Measurements from ENCODE around the gene TTC19. TPM values are rescaled to one million over a fixed set of nuclear protein-coding genes. Genes with fewer than 3 reads are reported as not detected.

Gene TTC19
- total and polyA plus RNA-seq, 2 experiments from 2014 or later: 30.3 to 93.5 TPM

DNA sequence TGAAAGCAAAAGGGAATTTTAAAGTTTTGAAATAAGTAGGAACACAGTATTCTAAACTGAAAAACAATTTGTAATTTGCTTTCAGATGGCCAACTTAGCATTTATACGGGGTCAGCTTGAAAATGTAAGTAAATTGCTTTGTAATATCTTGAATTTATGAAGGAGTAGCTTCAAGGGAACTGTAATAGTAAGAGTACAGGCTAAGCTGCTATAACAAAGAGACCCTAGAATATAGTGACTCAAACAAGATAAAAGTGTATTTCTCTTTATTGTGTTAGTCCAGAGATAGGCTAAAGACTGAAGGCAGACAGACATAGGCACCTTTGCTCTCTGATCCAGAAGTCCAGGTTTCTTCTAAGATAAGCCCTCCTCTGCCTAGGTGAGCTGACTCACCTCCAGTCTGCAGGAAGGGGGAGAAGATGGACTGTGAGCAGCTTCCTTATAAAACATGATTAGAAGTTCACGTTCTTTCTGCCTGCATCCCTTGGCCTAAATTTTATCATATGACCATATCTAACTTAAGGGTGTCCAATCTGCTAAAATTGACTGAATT is 3.2 kb downstream of the TTC19 start:
- H3K36me3 Mint-ChIP-seq (ENCODE audit: low read depth): peaks cover 73% of the 10 kb centered on the region
- no peak overlapping the region for H3K4me3 Mint-ChIP-seq
- Histone ChIP-seq H3K27ac (ENCODE audit: low read depth) (no peak overlapping the region), H2AFZ (no peak overlapping the region), H3K27me3 (ENCODE audit: insufficient read depth) (no peaks in the 10 kb centered on the region), H3F3A (replicated peaks; ENCODE audit: low read depth) (no peaks in the 10 kb centered on the region; the same call in 1 of the 2 replicates), H3K79me2 (replicated peaks; ENCODE audit: insufficient read depth) (peaks cover 35% of the 10 kb centered on the region), H3K4me1 (ENCODE audit: insufficient read depth) (peaks cover 12% of the 10 kb centered on the region), H3K4me2 (no peak overlapping the region), H3K4me3 (no peak overlapping the region), H4K20me1 (replicated peaks; ENCODE audit: insufficient read depth) (peaks cover 22% of the 10 kb centered on the region), H3K9me2 (ENCODE audit: insufficient read depth) (no peaks in the 10 kb centered on the region), H3K36me3 (ENCODE audit: insufficient read depth) (peaks cover 61% of the 10 kb centered on the region)
- peaks cover 6% of the 10 kb centered on the region for H3K9me3 Mint-ChIP-seq
- no peak for ATAC-seq
- no peak overlapping the region for H3K27ac Mint-ChIP-seq
- no peak for DNase-seq (ENCODE audit: low spot score)
- peaks cover 4% of the 10 kb centered on the region for H3K27me3 Mint-ChIP-seq (ENCODE audit: insufficient read depth, low read depth, poor library complexity)
- TF ChIP-seq ZNF331 (CRISPR knock-in tag; IDR thresholded peaks at IDR 0.05; ENCODE audit: low read depth) (no peak), POLR2AphosphoS5 (IDR thresholded peaks at IDR 0.05; ENCODE audit: low read depth) (no peak), STAT1 (IDR thresholded peaks at IDR 0.05; ENCODE audit: unreplicated experiment) (no peak), CREB1 (CRISPR knock-in tag; IDR thresholded peaks at IDR 0.05; ENCODE audit: low read depth) (no peak), EZH2phosphoT487 (IDR thresholded peaks at IDR 0.05; ENCODE audit: unreplicated experiment) (no peak), EZH2 (IDR thresholded peaks at IDR 0.05; ENCODE audit: low read depth, unreplicated experiment) (no peak), NANOG (IDR thresholded peaks at IDR 0.05; ENCODE audit: borderline replicate concordance) (no peak), JUNB (IDR thresholded peaks at IDR 0.05; ENCODE audit: unreplicated experiment) (no peak), ZNF114 (CRISPR knock-in tag; IDR thresholded peaks at IDR 0.05) (no peak)
- TF ChIP-seq, protein P1, sequence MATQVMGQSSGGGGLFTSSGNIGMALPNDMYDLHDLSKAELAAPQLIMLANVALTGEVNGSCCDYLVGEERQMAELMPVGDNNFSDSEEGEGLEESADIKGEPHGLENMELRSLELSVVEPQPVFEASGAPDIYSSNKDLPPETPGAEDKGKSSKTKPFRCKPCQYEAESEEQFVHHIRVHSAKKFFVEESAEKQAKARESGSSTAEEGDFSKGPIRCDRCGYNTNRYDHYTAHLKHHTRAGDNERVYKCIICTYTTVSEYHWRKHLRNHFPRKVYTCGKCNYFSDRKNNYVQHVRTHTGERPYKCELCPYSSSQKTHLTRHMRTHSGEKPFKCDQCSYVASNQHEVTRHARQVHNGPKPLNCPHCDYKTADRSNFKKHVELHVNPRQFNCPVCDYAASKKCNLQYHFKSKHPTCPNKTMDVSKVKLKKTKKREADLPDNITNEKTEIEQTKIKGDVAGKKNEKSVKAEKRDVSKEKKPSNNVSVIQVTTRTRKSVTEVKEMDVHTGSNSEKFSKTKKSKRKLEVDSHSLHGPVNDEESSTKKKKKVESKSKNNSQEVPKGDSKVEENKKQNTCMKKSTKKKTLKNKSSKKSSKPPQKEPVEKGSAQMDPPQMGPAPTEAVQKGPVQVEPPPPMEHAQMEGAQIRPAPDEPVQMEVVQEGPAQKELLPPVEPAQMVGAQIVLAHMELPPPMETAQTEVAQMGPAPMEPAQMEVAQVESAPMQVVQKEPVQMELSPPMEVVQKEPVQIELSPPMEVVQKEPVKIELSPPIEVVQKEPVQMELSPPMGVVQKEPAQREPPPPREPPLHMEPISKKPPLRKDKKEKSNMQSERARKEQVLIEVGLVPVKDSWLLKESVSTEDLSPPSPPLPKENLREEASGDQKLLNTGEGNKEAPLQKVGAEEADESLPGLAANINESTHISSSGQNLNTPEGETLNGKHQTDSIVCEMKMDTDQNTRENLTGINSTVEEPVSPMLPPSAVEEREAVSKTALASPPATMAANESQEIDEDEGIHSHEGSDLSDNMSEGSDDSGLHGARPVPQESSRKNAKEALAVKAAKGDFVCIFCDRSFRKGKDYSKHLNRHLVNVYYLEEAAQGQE (IDR thresholded peaks at IDR 0.05; ENCODE audit: unreplicated experiment): no peak
- TF ChIP-seq, protein P2, sequence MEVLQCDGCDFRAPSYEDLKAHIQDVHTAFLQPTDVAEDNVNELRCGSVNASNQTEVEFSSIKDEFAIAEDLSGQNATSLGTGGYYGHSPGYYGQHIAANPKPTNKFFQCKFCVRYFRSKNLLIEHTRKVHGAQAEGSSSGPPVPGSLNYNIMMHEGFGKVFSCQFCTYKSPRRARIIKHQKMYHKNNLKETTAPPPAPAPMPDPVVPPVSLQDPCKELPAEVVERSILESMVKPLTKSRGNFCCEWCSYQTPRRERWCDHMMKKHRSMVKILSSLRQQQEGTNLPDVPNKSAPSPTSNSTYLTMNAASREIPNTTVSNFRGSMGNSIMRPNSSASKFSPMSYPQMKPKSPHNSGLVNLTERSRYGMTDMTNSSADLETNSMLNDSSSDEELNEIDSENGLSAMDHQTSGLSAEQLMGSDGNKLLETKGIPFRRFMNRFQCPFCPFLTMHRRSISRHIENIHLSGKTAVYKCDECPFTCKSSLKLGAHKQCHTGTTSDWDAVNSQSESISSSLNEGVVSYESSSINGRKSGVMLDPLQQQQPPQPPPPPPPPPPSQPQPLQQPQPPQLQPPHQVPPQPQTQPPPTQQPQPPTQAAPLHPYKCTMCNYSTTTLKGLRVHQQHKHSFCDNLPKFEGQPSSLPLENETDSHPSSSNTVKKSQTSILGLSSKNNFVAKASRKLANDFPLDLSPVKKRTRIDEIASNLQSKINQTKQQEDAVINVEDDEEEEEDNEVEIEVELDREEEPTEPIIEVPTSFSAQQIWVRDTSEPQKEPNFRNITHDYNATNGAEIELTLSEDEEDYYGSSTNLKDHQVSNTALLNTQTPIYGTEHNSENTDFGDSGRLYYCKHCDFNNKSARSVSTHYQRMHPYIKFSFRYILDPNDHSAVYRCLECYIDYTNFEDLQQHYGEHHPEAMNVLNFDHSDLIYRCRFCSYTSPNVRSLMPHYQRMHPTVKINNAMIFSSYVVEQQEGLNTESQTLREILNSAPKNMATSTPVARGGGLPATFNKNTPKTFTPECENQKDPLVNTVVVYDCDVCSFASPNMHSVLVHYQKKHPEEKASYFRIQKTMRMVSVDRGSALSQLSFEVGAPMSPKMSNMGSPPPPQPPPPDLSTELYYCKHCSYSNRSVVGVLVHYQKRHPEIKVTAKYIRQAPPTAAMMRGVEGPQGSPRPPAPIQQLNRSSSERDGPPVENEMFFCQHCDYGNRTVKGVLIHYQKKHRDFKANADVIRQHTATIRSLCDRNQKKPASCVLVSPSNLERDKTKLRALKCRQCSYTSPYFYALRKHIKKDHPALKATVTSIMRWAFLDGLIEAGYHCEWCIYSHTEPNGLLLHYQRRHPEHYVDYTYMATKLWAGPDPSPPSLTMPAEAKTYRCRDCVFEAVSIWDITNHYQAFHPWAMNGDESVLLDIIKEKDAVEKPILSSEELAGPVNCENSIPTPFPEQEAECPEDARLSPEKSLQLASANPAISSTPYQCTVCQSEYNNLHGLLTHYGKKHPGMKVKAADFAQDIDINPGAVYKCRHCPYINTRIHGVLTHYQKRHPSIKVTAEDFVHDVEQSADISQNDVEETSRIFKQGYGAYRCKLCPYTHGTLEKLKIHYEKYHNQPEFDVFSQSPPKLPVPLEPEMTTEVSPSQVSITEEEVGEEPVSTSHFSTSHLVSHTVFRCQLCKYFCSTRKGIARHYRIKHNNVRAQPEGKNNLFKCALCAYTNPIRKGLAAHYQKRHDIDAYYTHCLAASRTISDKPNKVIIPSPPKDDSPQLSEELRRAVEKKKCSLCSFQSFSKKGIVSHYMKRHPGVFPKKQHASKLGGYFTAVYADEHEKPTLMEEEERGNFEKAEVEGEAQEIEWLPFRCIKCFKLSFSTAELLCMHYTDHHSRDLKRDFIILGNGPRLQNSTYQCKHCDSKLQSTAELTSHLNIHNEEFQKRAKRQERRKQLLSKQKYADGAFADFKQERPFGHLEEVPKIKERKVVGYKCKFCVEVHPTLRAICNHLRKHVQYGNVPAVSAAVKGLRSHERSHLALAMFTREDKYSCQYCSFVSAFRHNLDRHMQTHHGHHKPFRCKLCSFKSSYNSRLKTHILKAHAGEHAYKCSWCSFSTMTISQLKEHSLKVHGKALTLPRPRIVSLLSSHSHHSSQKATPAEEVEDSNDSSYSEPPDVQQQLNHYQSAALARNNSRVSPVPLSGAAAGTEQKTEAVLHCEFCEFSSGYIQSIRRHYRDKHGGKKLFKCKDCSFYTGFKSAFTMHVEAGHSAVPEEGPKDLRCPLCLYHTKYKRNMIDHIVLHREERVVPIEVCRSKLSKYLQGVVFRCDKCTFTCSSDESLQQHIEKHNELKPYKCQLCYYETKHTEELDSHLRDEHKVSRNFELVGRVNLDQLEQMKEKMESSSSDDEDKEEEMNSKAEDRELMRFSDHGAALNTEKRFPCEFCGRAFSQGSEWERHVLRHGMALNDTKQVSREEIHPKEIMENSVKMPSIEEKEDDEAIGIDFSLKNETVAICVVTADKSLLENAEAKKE (CRISPR knock-in tag; IDR thresholded peaks at IDR 0.05): no peak
- TF ChIP-seq, protein P3, sequence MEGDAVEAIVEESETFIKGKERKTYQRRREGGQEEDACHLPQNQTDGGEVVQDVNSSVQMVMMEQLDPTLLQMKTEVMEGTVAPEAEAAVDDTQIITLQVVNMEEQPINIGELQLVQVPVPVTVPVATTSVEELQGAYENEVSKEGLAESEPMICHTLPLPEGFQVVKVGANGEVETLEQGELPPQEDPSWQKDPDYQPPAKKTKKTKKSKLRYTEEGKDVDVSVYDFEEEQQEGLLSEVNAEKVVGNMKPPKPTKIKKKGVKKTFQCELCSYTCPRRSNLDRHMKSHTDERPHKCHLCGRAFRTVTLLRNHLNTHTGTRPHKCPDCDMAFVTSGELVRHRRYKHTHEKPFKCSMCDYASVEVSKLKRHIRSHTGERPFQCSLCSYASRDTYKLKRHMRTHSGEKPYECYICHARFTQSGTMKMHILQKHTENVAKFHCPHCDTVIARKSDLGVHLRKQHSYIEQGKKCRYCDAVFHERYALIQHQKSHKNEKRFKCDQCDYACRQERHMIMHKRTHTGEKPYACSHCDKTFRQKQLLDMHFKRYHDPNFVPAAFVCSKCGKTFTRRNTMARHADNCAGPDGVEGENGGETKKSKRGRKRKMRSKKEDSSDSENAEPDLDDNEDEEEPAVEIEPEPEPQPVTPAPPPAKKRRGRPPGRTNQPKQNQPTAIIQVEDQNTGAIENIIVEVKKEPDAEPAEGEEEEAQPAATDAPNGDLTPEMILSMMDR (conservative IDR thresholded peaks at IDR 0.05; ENCODE audit: low read depth in 2 of 2): no peak
- TF ChIP-seq, protein P4, sequence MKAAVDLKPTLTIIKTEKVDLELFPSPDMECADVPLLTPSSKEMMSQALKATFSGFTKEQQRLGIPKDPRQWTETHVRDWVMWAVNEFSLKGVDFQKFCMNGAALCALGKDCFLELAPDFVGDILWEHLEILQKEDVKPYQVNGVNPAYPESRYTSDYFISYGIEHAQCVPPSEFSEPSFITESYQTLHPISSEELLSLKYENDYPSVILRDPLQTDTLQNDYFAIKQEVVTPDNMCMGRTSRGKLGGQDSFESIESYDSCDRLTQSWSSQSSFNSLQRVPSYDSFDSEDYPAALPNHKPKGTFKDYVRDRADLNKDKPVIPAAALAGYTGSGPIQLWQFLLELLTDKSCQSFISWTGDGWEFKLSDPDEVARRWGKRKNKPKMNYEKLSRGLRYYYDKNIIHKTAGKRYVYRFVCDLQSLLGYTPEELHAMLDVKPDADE (IDR thresholded peaks at IDR 0.05): no peak
- H3K4me1 Mint-ChIP-seq: peaks cover 12% of the 10 kb centered on the region
